Tibial nerve (tissue), 4 donors: Measurements from ENCODE around the gene STXBP4. TPM values are rescaled to one million over a fixed set of nuclear protein-coding genes. Genes with fewer than 3 reads are reported as not detected.

ENCODE experiments used
- DNase-seq, 2 donors: peaks; one replicate each; pipeline ENCODE4 v3.0.0-alpha.2; 2019; ENCODE audit warnings: low spot score in 2 of 2
- H3K27ac ChIP-seq, 4 donors: fragments of 200-600 bp; sonication (generic) in 3 of 4; one replicate each; pipeline ENCODE4 v1.5.1; 2017 to 2019; ENCODE audit warnings: mild to moderate bottlenecking in 1 of 4
- H3K27me3 ChIP-seq, 2 donors: fragments of 200-600 bp; sonication (generic) in 1 of 2; one replicate each; pipeline versions ENCODE4 v1.5.1 to v1.6.0; 2017 to 2019
- H3K36me3 ChIP-seq, 3 donors: fragments of 200-600 bp; sonication (generic); one replicate each; pipeline ENCODE4 v1.5.1; 2018 to 2019
- H3K4me1 ChIP-seq, 4 donors: fragments of 200-600 bp; sonication (generic) in 3 of 4; one replicate each; pipeline ENCODE4 v1.5.1; 2017 to 2019
- H3K4me3 ChIP-seq, 4 donors: fragments of 200-600 bp; sonication (generic) in 3 of 4; one replicate each; pipeline ENCODE4 v1.5.1; 2017 to 2019; ENCODE audit warnings: mild to moderate bottlenecking in 1 of 4, moderate library complexity in 1 of 4
- H3K9me3 ChIP-seq, 4 donors: fragments of 200-600 bp; sonication (generic) in 3 of 4; one replicate each; pipeline ENCODE4 v1.5.1; 2017 to 2019
- EP300 ChIP-seq, 2 donors: sonication (generic); formaldehyde crosslinking; IDR thresholded peaks; one replicate each; pipeline ENCODE4 v1.6.1; 2017; ENCODE audit warnings: antibody characterized with exemption in 2 of 2, mild to moderate bottlenecking in 1 of 2
- POLR2A ChIP-seq, 2 donors: fragments of 450-650 bp; IDR thresholded peaks; one replicate each; pipeline ENCODE4 v1.6.1; 2017; ENCODE audit warnings: antibody characterized with exemption in 2 of 2, mild to moderate bottlenecking in 2 of 2, moderate library complexity in 2 of 2
- whole genome bisulfite sequencing, 2 donors: methylation state at CpG; one replicate each; pipeline ENCODE4 v1.1.5; 2018; 5-methylcytosine and 5-hydroxymethylcytosine counted together
- total RNA-seq, 4 donors: library from RNA; depleted of rRNA; stranded (reverse); fragments of >200 nt; gene quantifications; one replicate each; pipeline ENCODE4 v1.1.0, GENCODE V29; 2016
- TF ChIP-seq, protein P1 (sequence below), 5 experiments: fragments of 200-600 bp in 3 of 5; fragments of 450-650 bp in 2 of 5; sonication (generic) in 3 of 5; IDR thresholded peaks; one replicate each; pipeline ENCODE4 v1.5.1; 2016 to 2019; ENCODE audit warnings: antibody characterized with exemption in 5 of 5, mild to moderate bottlenecking in 3 of 5, moderate library complexity in 2 of 5

The STXBP4 gene
- total RNA-seq, 4 donors from 2014 or later: 21.6 to 64.8 (median 28.2) TPM

DNA sequence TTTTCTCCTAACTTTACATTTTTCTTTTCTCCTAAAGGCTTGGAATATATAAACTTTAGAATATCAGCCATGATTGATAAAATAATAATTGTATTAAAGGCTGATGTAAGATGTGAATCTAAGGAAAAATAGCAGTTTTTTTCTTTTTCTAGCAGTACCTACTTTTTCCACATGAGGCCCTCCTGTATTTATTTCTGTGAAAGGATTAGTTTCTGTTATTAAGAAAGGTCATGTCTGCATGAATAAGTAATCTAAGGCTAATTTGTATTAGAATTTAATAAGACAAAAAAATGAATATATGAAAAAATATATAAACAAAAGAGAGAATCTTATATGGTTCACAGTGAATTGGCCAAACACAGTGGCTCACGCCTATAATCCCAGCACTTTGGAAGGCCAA is 85.3 kb downstream of the STXBP4 start:
- no peak overlapping the region for H3K4me3 ChIP-seq
- TF ChIP-seq, protein P1, sequence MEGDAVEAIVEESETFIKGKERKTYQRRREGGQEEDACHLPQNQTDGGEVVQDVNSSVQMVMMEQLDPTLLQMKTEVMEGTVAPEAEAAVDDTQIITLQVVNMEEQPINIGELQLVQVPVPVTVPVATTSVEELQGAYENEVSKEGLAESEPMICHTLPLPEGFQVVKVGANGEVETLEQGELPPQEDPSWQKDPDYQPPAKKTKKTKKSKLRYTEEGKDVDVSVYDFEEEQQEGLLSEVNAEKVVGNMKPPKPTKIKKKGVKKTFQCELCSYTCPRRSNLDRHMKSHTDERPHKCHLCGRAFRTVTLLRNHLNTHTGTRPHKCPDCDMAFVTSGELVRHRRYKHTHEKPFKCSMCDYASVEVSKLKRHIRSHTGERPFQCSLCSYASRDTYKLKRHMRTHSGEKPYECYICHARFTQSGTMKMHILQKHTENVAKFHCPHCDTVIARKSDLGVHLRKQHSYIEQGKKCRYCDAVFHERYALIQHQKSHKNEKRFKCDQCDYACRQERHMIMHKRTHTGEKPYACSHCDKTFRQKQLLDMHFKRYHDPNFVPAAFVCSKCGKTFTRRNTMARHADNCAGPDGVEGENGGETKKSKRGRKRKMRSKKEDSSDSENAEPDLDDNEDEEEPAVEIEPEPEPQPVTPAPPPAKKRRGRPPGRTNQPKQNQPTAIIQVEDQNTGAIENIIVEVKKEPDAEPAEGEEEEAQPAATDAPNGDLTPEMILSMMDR (IDR thresholded peaks at IDR 0.05): peak in 1 of 5 experiments; percentile 26
- no peak for TF ChIP-seq EP300 (IDR thresholded peaks at IDR 0.05)
- DNase-seq: no peak
- peaks cover 0 to 4% (median 0%) of the 10 kb centered on the region in 3 donors for H3K36me3 ChIP-seq
- no peak overlapping the region for H3K27ac ChIP-seq
- no peaks in the 10 kb centered on the region for H3K4me1 ChIP-seq
- WGBS, 2 donors: 89 to 92% methylated on average over 1 of the region's 1 CpG
- H3K9me3 ChIP-seq: no peaks in the 10 kb centered on the region
- H3K27me3 ChIP-seq: no peaks in the 10 kb centered on the region

DNA sequence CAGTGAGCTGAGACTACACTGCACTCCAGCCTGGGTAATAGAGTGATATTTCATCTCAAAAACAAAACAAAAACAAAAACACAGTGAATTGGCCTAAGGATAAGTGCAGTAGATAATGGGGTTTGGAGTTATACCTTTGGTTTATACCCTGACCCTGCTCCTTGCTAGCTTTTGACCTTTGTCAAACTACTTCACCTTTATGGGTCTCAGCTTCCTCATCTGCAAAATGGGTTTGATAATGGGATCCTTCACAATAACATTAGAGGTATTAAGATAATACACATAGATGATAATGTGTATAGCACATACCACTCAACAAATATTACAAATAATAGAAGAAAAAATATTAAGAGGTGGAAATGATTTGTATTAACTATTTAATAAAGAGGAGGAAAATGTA is 85.9 kb downstream of the STXBP4 start:
- H3K27me3 ChIP-seq: no peaks in the 10 kb centered on the region
- no peaks in the 10 kb centered on the region for H3K4me1 ChIP-seq
- H3K36me3 ChIP-seq: peaks cover 0 to 4% (median 0%) of the 10 kb centered on the region in 3 donors
- no peak overlapping the region for H3K27ac ChIP-seq
- DNase-seq: no peak
- TF ChIP-seq, protein P1 (IDR thresholded peaks at IDR 0.05): no peak
- TF ChIP-seq EP300 (IDR thresholded peaks at IDR 0.05) (no peak), POLR2A (IDR thresholded peaks at IDR 0.05) (no peak)
- H3K9me3 ChIP-seq: no peaks in the 10 kb centered on the region
- H3K4me3 ChIP-seq: no peak overlapping the region

DNA sequence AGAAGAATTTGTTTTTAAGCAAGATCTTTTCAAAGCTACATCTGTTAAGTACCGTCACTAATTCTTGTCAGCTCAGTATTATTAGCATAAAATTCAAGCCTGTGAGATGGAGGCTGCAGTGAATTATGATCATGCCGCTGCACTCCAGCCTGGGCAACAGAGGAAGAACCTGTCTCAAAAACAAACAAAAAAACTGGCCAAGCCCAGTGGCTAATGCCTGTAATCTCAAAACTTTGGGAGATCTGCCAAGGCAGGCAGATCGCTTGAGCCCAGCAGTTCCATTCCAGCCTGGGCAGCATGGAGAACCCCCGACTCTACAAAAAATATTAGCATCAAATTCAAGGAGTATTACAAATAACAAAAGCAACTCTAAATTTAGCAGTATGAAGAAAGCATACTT is 88.0 kb downstream of the STXBP4 start:
- Histone ChIP-seq H3K9me3 (no peaks in the 10 kb centered on the region), H3K27ac (no peak overlapping the region), H3K4me1 (no peaks in the 10 kb centered on the region), H3K27me3 (no peaks in the 10 kb centered on the region), H3K4me3 (no peak overlapping the region), H3K36me3 (no peaks in the 10 kb centered on the region)
- TF ChIP-seq EP300 (IDR thresholded peaks at IDR 0.05) (no peak), POLR2A (IDR thresholded peaks at IDR 0.05) (no peak)
- TF ChIP-seq, protein P1 (IDR thresholded peaks at IDR 0.05): no peak
- no peak for DNase-seq
- 54 to 70% methylated on average over 4 of the region's 4 CpGs for WGBS, 2 donors

DNA sequence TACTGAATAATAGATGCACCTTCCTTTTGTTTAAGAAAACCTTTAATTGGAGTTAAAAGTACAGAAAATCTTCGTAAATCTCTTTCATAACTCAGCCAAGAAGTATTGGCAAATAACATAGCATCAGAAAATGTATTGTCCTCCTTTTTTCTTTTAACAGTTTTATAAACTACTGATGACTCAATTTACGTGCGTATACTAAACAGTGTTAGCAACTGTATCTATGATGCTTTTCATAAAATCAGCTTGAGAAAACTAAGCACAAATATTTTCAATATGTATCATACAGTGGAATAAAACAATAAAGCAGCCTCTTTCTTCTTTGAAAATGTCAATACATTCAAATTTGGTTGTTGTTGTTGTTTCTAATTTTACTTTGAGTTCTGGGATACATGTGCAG is 88.6 kb downstream of the STXBP4 start:
- H3K4me3 ChIP-seq: no peak overlapping the region
- 88 to 91% methylated on average over 3 of the region's 3 CpGs for WGBS, 2 donors
- no peaks in the 10 kb centered on the region for H3K4me1 ChIP-seq
- no peaks in the 10 kb centered on the region for H3K36me3 ChIP-seq
- no peaks in the 10 kb centered on the region for H3K9me3 ChIP-seq
- TF ChIP-seq EP300 (IDR thresholded peaks at IDR 0.05): no peak
- no peak for TF ChIP-seq POLR2A (IDR thresholded peaks at IDR 0.05)
- TF ChIP-seq, protein P1 (IDR thresholded peaks at IDR 0.05): no peak
- no peaks in the 10 kb centered on the region for H3K27me3 ChIP-seq
- DNase-seq: no peak
- no peak overlapping the region for H3K27ac ChIP-seq

DNA sequence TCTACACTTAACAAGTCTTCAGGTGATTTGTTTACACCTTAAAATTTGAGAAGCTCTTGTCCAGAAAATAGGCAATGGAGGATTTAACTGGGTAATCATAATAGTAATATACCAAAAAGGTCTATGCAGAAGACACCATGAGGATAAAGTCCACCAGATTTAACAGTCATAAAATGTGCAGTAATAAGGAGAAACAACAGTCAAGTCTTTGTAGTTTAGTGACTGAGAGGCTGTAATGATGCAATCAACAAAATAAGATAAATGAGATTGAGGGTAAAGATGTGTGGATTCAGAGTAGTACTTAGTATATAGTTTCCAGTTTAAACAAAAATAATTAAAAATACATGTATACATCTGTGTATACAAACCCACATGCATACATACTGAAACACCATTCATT is 91.2 kb downstream of the STXBP4 start:
- Histone ChIP-seq H3K36me3 (no peaks in the 10 kb centered on the region), H3K27ac (no peak overlapping the region), H3K9me3 (no peaks in the 10 kb centered on the region), H3K27me3 (no peaks in the 10 kb centered on the region), H3K4me1 (no peaks in the 10 kb centered on the region), H3K4me3 (no peak overlapping the region)
- no peak for DNase-seq
- TF ChIP-seq, protein P1 (IDR thresholded peaks at IDR 0.05): no peak
- TF ChIP-seq POLR2A (IDR thresholded peaks at IDR 0.05) (no peak), EP300 (IDR thresholded peaks at IDR 0.05) (no peak)
